Activated naive CD8-positive, alpha-beta T cell treated with anti-CD3 and anti-CD28 coated beads, Interleukin-2, amount 50 U/mL, for 16 hours (primary cell): ENCODE data around the gene CAMTA1.

Experiments
- DNase-seq: peaks from one replicate; pipeline ENCODE4 v3.0.0-alpha.2; 2020; ENCODE audit warnings: low read depth, low spot score

CAMTA1 gene

GRCh38 chr1:6873298-6874015, 88.2 kb downstream of the CAMTA1 start:
- no peak for DNase-seq

GRCh38 chr1:6874298-6874697, 89.0 kb downstream of the CAMTA1 start:
- DNase-seq: no peak

- DNase-seq: no peak
Observed at GRCh38 chr1:6880951-6881690, 95.9 kb downstream of the CAMTA1 start.

- no peak for DNase-seq
Observed at GRCh38 chr1:6882414-6882813, 97.2 kb downstream of the CAMTA1 start.

GRCh38 chr1:6884652-6885153, 99.4 kb downstream of the CAMTA1 start:
- DNase-seq: no peak

- DNase-seq: no peak
Observed at GRCh38 chr1:6885426-6885825, 100.2 kb downstream of the CAMTA1 start.

GRCh38 chr1:6886523-6886922, 101.3 kb downstream of the CAMTA1 start:
- DNase-seq: no peak

- no peak for DNase-seq
Observed at GRCh38 chr1:6888268-6888667, 103.0 kb downstream of the CAMTA1 start.

- no peak for DNase-seq
Observed at GRCh38 chr1:6888870-6889269, 103.6 kb downstream of the CAMTA1 start.

GRCh38 chr1:6889875-6890480, 104.7 kb downstream of the CAMTA1 start:
- no peak for DNase-seq

- no peak for DNase-seq
Observed at GRCh38 chr1:6890686-6891085, 105.4 kb downstream of the CAMTA1 start.

GRCh38 chr1:6891781-6892579, 106.7 kb downstream of the CAMTA1 start:
- DNase-seq: no peak

GRCh38 chr1:6893388-6893787, 108.1 kb downstream of the CAMTA1 start:
- DNase-seq: no peak

GRCh38 chr1:6897138-6897537, 111.9 kb downstream of the CAMTA1 start:
- DNase-seq: no peak

GRCh38 chr1:6898974-6899539, 113.8 kb downstream of the CAMTA1 start:
- DNase-seq: no peak

GRCh38 chr1:6899621-6900020, 114.4 kb downstream of the CAMTA1 start:
- no peak for DNase-seq

- DNase-seq: no peak
Observed at GRCh38 chr1:6902153-6902552, 116.9 kb downstream of the CAMTA1 start.

- no peak for DNase-seq
Observed at GRCh38 chr1:6904476-6905170, 119.4 kb downstream of the CAMTA1 start.

- DNase-seq: no peak
Observed at GRCh38 chr1:6905331-6905730, 120.1 kb downstream of the CAMTA1 start.

- no peak for DNase-seq
Observed at GRCh38 chr1:6905790-6906189, 120.5 kb downstream of the CAMTA1 start.

- DNase-seq: no peak
Observed at GRCh38 chr1:6906783-6907182, 121.5 kb downstream of the CAMTA1 start.
